Panc1 (cell line): ENCODE results near the gene PLEKHG4B. TPM values are rescaled to one million over a fixed set of nuclear protein-coding genes. Genes with fewer than 3 reads are reported as not detected.

ENCODE experiments used
- ATAC-seq: fragments of 200-7000 bp; cut with Tn5 transposase; 2 replicates; pipeline ENCODE4 v1.9.1; 2020; ENCODE audit warnings: mild to moderate bottlenecking, moderate library complexity
- Bru-seq: library from RNA; stranded (reverse); fragments of 400-500 nt; gene quantifications from one replicate; lab custom pipeline; 2021; lab: Mats Ljungman, UMichigan
- BruChase-seq, 2 experiments: library from RNA; stranded (reverse); fragments of 400-500 nt; gene quantifications; one replicate each; lab custom pipeline; 2021; lab: Mats Ljungman, UMichigan
- BruUV-seq: library from RNA; stranded (reverse); fragments of 400-500 nt; replicated peaks from 2 replicates; lab custom pipeline; 2021; lab: Mats Ljungman, UMichigan
- CTCF ChIA-PET: fragments of 300-600 bp; sonication (Branson Sonifier 250); formaldehyde crosslinking; loops from one replicate; lab custom pipeline; 2022; ENCODE audit warnings: antibody characterized with exemption; lab: Charles Lee
- POLR2A ChIA-PET: fragments of 300-600 bp; sonication (Branson Sonifier 250); formaldehyde crosslinking; loops from one replicate; lab custom pipeline; 2022; ENCODE audit warnings: antibody characterized with exemption; lab: Charles Lee
- DNase-seq: peaks from one replicate; pipeline ENCODE4 v3.0.0-alpha.2; 2010; ENCODE audit warnings: low read depth, low spot score
- H3K27ac ChIP-seq: 2 replicates; pipeline ENCODE4 v1.5.1; 2011; ENCODE audit warnings: mild to moderate bottlenecking, low read length, inconsistent platforms
- H3K27me3 ChIP-seq: fragments of 200-500 bp; sonication (Bioruptor generic); 2 replicates; pipeline ENCODE4 v1.6.0; 2014; ENCODE audit warnings: low read length, inconsistent platforms; ENCODE audit not compliant: control insufficient read depth, insufficient read depth
- H3K36me3 ChIP-seq: fragments of 200-500 bp; sonication (Bioruptor generic); 2 replicates; pipeline ENCODE4 v1.5.1; 2014; ENCODE audit warnings: inconsistent platforms, mild to moderate bottlenecking, low read length, moderate library complexity; ENCODE audit not compliant: control insufficient read depth, insufficient read depth
- H3K4me1 ChIP-seq: 2 replicates; pipeline ENCODE4 v1.5.1; 2011; ENCODE audit warnings: inconsistent platforms, mild to moderate bottlenecking, low read length, moderate library complexity; ENCODE audit not compliant: control insufficient read depth, insufficient read depth
- H3K4me3 ChIP-seq, 2 experiments: 2 replicates each; pipeline ENCODE4 v1.5.1; 2011 to 2012; ENCODE audit warnings: low read depth in 2 of 2, low read length in 2 of 2, mild to moderate bottlenecking in 2 of 2, inconsistent platforms in 1 of 2, moderate library complexity in 1 of 2
- H3K9me3 ChIP-seq: fragments of 200-500 bp; sonication (Bioruptor generic); 2 replicates; pipeline ENCODE4 v1.5.1; 2014; ENCODE audit warnings: low read depth, mild to moderate bottlenecking, inconsistent platforms, low read length, moderate library complexity; ENCODE audit not compliant: control insufficient read depth, insufficient read depth
- CTCF ChIP-seq: fragments of 450-650 bp; IDR thresholded peaks from 2 replicates; pipeline ENCODE4 v1.5.1; 2017; ENCODE audit warnings: mild to moderate bottlenecking
- POLR2AphosphoS5 ChIP-seq: IDR thresholded peaks from 2 replicates; pipeline ENCODE4 v1.6.1; 2012; ENCODE audit warnings: mild to moderate bottlenecking, low read depth, low read length, moderate library complexity
- REST ChIP-seq, 2 experiments: IDR thresholded peaks; 2 replicates each; pipeline ENCODE4 v1.6.1; 2011 to 2012; ENCODE audit warnings: low read depth in 2 of 2, control low read depth in 1 of 2, low read length in 1 of 2, mild to moderate bottlenecking in 1 of 2, moderate library complexity in 1 of 2; ENCODE audit not compliant: insufficient read depth in 1 of 2
- SIN3A ChIP-seq: IDR thresholded peaks from 2 replicates; pipeline ENCODE4 v1.6.1; 2012; ENCODE audit warnings: low read depth, mild to moderate bottlenecking, low read length, moderate library complexity, borderline replicate concordance; ENCODE audit not compliant: insufficient read depth
- TCF7L2 ChIP-seq: IDR thresholded peaks from 2 replicates; pipeline ENCODE4 v1.6.1; 2011; ENCODE audit warnings: mild to moderate bottlenecking, low read depth, low read length, inconsistent platforms
- in situ Hi-C: cut with HindIII; loops from 2 replicates; pipeline ENCODE4 v1.10.0; 2016; ENCODE audit warnings: low sequenced_read_pairs, low pct_unique_long_range_greater_than_20kb
- intact Hi-C: fragments of 100-400 bp; cut with micrococcal nuclease; formaldehyde crosslinking; loops from one replicate; pipeline ENCODE4 v1.10.0; 2022; ENCODE audit not compliant: unreplicated experiment
- long read RNA-seq: library from polyadenylated mRNA; unstranded; transcript quantifications from one replicate; pipeline ENCODE4 v2.0.0, GENCODE V29; 2021; ENCODE audit not compliant: unreplicated experiment
- polyA plus RNA-seq: library from polyadenylated mRNA; unstranded; fragments of >200 nt; gene quantifications from one replicate; pipeline ENCODE4 v1.2.1, GENCODE V29; 2012; ENCODE audit warnings: missing spikeins; ENCODE audit not compliant: insufficient read length
- total RNA-seq: library from RNA; stranded (reverse); gene quantifications from one replicate; pipeline ENCODE4 v1.2.1, GENCODE V29; 2021; ENCODE audit not compliant: unreplicated experiment

The PLEKHG4B gene
- 8.9 TPM for total RNA-seq
- polyA plus RNA-seq = 9.4 TPM
- Bru-seq, nascent RNA = percentile 61 among the genes with signal in this experiment
- BruChase-seq, experiment 1, labeled RNA remaining after a 2-hour chase = percentile 59 among the genes with signal in this experiment
- percentile 58 among the genes with signal in this experiment for BruChase-seq, experiment 2, labeled RNA remaining after a 6-hour chase
- long read RNA-seq, transcript PLEKHG4B-202 (9 exons, 1,360 nt) = major isoform, 5 of 19 reads
- long read RNA-seq, partial matches to known transcripts = 5 of 19 reads
- long read RNA-seq, other reads (novel, unspliced or antisense) = 9 of 19 reads

GRCh38 chr5:91556-92263, at the start of gene PLEKHG4B:
PLEKHG4B (plus strand) TSS chr5:92168; CDS start chr5:92232, 64 bp downstream.
- H3K36me3 ChIP-seq = no peaks in the 10 kb centered on the region
- peaks cover 21% of the 10 kb centered on the region for H3K4me1 ChIP-seq
- DNase-seq = no peak
- POLR2A ChIA-PET = no interaction called here
- peak within 1 kb of the TSS; percentile 54; the same call in 1 of the 2 replicates for H3K27ac ChIP-seq
- peak within 1 kb of the TSS; percentile 47 to 49 for H3K4me3 ChIP-seq
- CTCF ChIA-PET = no interaction called here
- intact Hi-C loops = no loop called here
- H3K9me3 ChIP-seq = no peaks in the 10 kb centered on the region
- in situ Hi-C loops = no loop called here
- ATAC-seq = peak; percentile 77
- no TSS peak for BruUV-seq
- TF ChIP-seq POLR2AphosphoS5 (no peak), SIN3A (no peak), CTCF (no peak)
- peaks cover 5% of the 10 kb centered on the region; the same call in 1 of the 2 replicates for H3K27me3 ChIP-seq

GRCh38 chr5:42250-42649, 49.7 kb upstream of the PLEKHG4B start:
- BruUV-seq = no TSS peak
- Histone ChIP-seq H3K9me3 (no peaks in the 10 kb centered on the region), H3K27ac (no peak overlapping the region), H3K36me3 (no peaks in the 10 kb centered on the region), H3K4me1 (0 out of 2 replicates have a peak, but pooled peaks cover 3% of the 10 kb centered on the region), H3K4me3 (no peak overlapping the region), H3K27me3 (peaks cover 2% of the 10 kb centered on the region; the same call in 1 of the 2 replicates)
- ChIA-PET POLR2A (no interaction called here), CTCF (no interaction called here)
- in situ Hi-C loops (no loop called here), intact Hi-C loops (no loop called here)
- ATAC-seq (peak; percentile 94), DNase-seq (no peak)
- TF ChIP-seq CTCF (peak; percentile 89), TCF7L2 (no peak)

GRCh38 chr5:48192-48591, 43.8 kb upstream of the PLEKHG4B start:
- intact Hi-C loops = no loop called here
- Histone ChIP-seq H3K36me3 (no peaks in the 10 kb centered on the region), H3K9me3 (no peaks in the 10 kb centered on the region), H3K4me1 (0 out of 2 replicates have a peak, but pooled peaks cover 3% of the 10 kb centered on the region), H3K27ac (no peak overlapping the region), H3K27me3 (no peaks in the 10 kb centered on the region), H3K4me3 (no peak overlapping the region)
- POLR2A ChIA-PET = no interaction called here
- no peak for TF ChIP-seq SIN3A
- TF ChIP-seq REST (IDR thresholded peaks at IDR 0.05; ENCODE audit: insufficient read depth in 1 of 2, low read depth in 2 of 2, low read length in 1 of 2) = no peak
- TF ChIP-seq CTCF = no peak
- TF ChIP-seq TCF7L2 = no peak
- no peak for TF ChIP-seq POLR2AphosphoS5
- CTCF ChIA-PET = no interaction called here
- ATAC-seq (no peak), DNase-seq (no peak)
- in situ Hi-C loops = no loop called here
- BruUV-seq = no TSS peak
